Stimulated activated memory B cell treated with anti-CD40 and anti-IgM and Interleukin-4, amounts not matched to agents 10 μg/mL and 1 μg/mL and 100 μg/mL, for 72 hours (primary cell): ENCODE measurements around the gene POP4.

ENCODE experiments used
- ATAC-seq: fragments of 150-1000 bp; cut with Tn5 transposase; 2 replicates; pipeline ENCODE4 v1.10.0; 2021
- H3K27ac Mint-ChIP-seq: one replicate; pipeline ENCODE4 v1.8.0; 2022; ENCODE audit warnings: mild to moderate bottlenecking, mixed read lengths
- H3K27me3 Mint-ChIP-seq: one replicate; pipeline ENCODE4 v1.8.0; 2022; ENCODE audit warnings: mixed read lengths
- H3K36me3 Mint-ChIP-seq: one replicate; pipeline ENCODE4 v1.8.0; 2022; ENCODE audit warnings: mixed read lengths
- H3K4me1 Mint-ChIP-seq: one replicate; pipeline ENCODE4 v1.8.0; 2022; ENCODE audit warnings: mixed read lengths
- H3K4me3 Mint-ChIP-seq: one replicate; pipeline ENCODE4 v1.8.0; 2022; ENCODE audit warnings: mild to moderate bottlenecking, moderate library complexity, mixed read lengths
- H3K9me3 Mint-ChIP-seq: one replicate; pipeline ENCODE4 v1.8.0; 2022; ENCODE audit warnings: mixed read lengths

Gene POP4

GRCh38 chr19:29628661-29629385, 22.7 kb downstream of the POP4 start:
- no peak overlapping the region for H3K4me3 Mint-ChIP-seq
- no peaks in the 10 kb centered on the region for H3K9me3 Mint-ChIP-seq
- H3K36me3 Mint-ChIP-seq, result no peaks in the 10 kb centered on the region
- H3K4me1 Mint-ChIP-seq, result peaks cover 4% of the 10 kb centered on the region
- H3K27ac Mint-ChIP-seq, result no peak overlapping the region
- ATAC-seq, result no peak
- peaks cover 5% of the 10 kb centered on the region for H3K27me3 Mint-ChIP-seq

GRCh38 chr19:29629836-29630534, 23.9 kb downstream of the POP4 start:
- H3K9me3 Mint-ChIP-seq, result no peaks in the 10 kb centered on the region
- H3K27me3 Mint-ChIP-seq, result no peaks in the 10 kb centered on the region
- H3K27ac Mint-ChIP-seq, result no peak overlapping the region
- no peak for ATAC-seq
- H3K36me3 Mint-ChIP-seq, result no peaks in the 10 kb centered on the region
- no peak overlapping the region for H3K4me3 Mint-ChIP-seq
- no peaks in the 10 kb centered on the region for H3K4me1 Mint-ChIP-seq

GRCh38 chr19:29630655-29631054, 24.6 kb downstream of the POP4 start:
- ATAC-seq, result no peak
- Mint-ChIP-seq H3K4me1 (no peaks in the 10 kb centered on the region), H3K27ac (no peak overlapping the region), H3K36me3 (no peaks in the 10 kb centered on the region), H3K4me3 (no peak overlapping the region), H3K27me3 (no peaks in the 10 kb centered on the region), H3K9me3 (no peaks in the 10 kb centered on the region)

- Mint-ChIP-seq H3K4me1 (no peaks in the 10 kb centered on the region), H3K36me3 (no peaks in the 10 kb centered on the region), H3K4me3 (no peak overlapping the region), H3K27me3 (no peaks in the 10 kb centered on the region), H3K9me3 (no peaks in the 10 kb centered on the region), H3K27ac (no peak overlapping the region)
- no peak for ATAC-seq
These were observed 25.4 kb downstream of the POP4 start for GRCh38 chr19:29631450-29631849.

GRCh38 chr19:29634002-29634401, 27.9 kb downstream of the POP4 start:
- H3K36me3 Mint-ChIP-seq, result no peaks in the 10 kb centered on the region
- no peak overlapping the region for H3K4me3 Mint-ChIP-seq
- H3K27me3 Mint-ChIP-seq, result no peaks in the 10 kb centered on the region
- H3K4me1 Mint-ChIP-seq, result no peaks in the 10 kb centered on the region
- no peak for ATAC-seq
- no peak overlapping the region for H3K27ac Mint-ChIP-seq
- no peaks in the 10 kb centered on the region for H3K9me3 Mint-ChIP-seq

GRCh38 chr19:29634423-29635130, 28.5 kb downstream of the POP4 start:
- Mint-ChIP-seq H3K36me3 (no peaks in the 10 kb centered on the region), H3K27ac (no peak overlapping the region), H3K9me3 (no peaks in the 10 kb centered on the region), H3K27me3 (no peaks in the 10 kb centered on the region), H3K4me3 (no peak overlapping the region), H3K4me1 (no peaks in the 10 kb centered on the region)
- no peak for ATAC-seq

GRCh38 chr19:29635963-29636362, 29.9 kb downstream of the POP4 start:
- ATAC-seq, result no peak
- H3K4me3 Mint-ChIP-seq, result no peak overlapping the region
- H3K27me3 Mint-ChIP-seq, result no peaks in the 10 kb centered on the region
- no peak overlapping the region for H3K27ac Mint-ChIP-seq
- H3K36me3 Mint-ChIP-seq, result no peaks in the 10 kb centered on the region
- H3K4me1 Mint-ChIP-seq, result no peaks in the 10 kb centered on the region
- H3K9me3 Mint-ChIP-seq, result no peaks in the 10 kb centered on the region

- Mint-ChIP-seq H3K27ac (no peak overlapping the region), H3K9me3 (no peaks in the 10 kb centered on the region), H3K36me3 (no peaks in the 10 kb centered on the region), H3K4me3 (no peak overlapping the region), H3K27me3 (peaks cover 8% of the 10 kb centered on the region), H3K4me1 (no peaks in the 10 kb centered on the region)
- no peak for ATAC-seq
These were observed 30.7 kb downstream of the POP4 start for GRCh38 chr19:29636553-29637360.

- no peak for ATAC-seq
- H3K4me3 Mint-ChIP-seq, result no peak overlapping the region
- no peaks in the 10 kb centered on the region for H3K9me3 Mint-ChIP-seq
- H3K36me3 Mint-ChIP-seq, result no peaks in the 10 kb centered on the region
- no peak overlapping the region for H3K27ac Mint-ChIP-seq
- H3K27me3 Mint-ChIP-seq, result peaks cover 10% of the 10 kb centered on the region
- H3K4me1 Mint-ChIP-seq, result no peaks in the 10 kb centered on the region
These were observed 33.0 kb downstream of the POP4 start for GRCh38 chr19:29639086-29639485.

GRCh38 chr19:29640231-29640630, 34.1 kb downstream of the POP4 start:
- Mint-ChIP-seq H3K27me3 (peaks cover 10% of the 10 kb centered on the region), H3K27ac (no peak overlapping the region), H3K4me1 (no peaks in the 10 kb centered on the region), H3K9me3 (no peaks in the 10 kb centered on the region), H3K4me3 (no peak overlapping the region), H3K36me3 (no peaks in the 10 kb centered on the region)
- ATAC-seq, result no peak

GRCh38 chr19:29641597-29641996, 35.5 kb downstream of the POP4 start:
- no peaks in the 10 kb centered on the region for H3K36me3 Mint-ChIP-seq
- H3K9me3 Mint-ChIP-seq, result no peaks in the 10 kb centered on the region
- no peak overlapping the region for H3K27ac Mint-ChIP-seq
- H3K4me3 Mint-ChIP-seq, result no peak overlapping the region
- ATAC-seq, result no peak
- peaks cover 6% of the 10 kb centered on the region for H3K4me1 Mint-ChIP-seq
- H3K27me3 Mint-ChIP-seq, result peaks cover 21% of the 10 kb centered on the region

- no peak overlapping the region for H3K4me3 Mint-ChIP-seq
- no peak for ATAC-seq
- no peaks in the 10 kb centered on the region for H3K36me3 Mint-ChIP-seq
- H3K9me3 Mint-ChIP-seq, result no peaks in the 10 kb centered on the region
- no peak overlapping the region for H3K27ac Mint-ChIP-seq
- H3K27me3 Mint-ChIP-seq, result peaks cover 28% of the 10 kb centered on the region
- H3K4me1 Mint-ChIP-seq, result peaks cover 6% of the 10 kb centered on the region
These were observed 37.4 kb downstream of the POP4 start for GRCh38 chr19:29643361-29643935.

GRCh38 chr19:29644210-29644609, 38.1 kb downstream of the POP4 start:
- no peak overlapping the region for H3K27ac Mint-ChIP-seq
- H3K4me3 Mint-ChIP-seq, result no peak overlapping the region
- no peaks in the 10 kb centered on the region for H3K9me3 Mint-ChIP-seq
- peaks cover 6% of the 10 kb centered on the region for H3K4me1 Mint-ChIP-seq
- no peaks in the 10 kb centered on the region for H3K36me3 Mint-ChIP-seq
- ATAC-seq, result no peak
- H3K27me3 Mint-ChIP-seq, result peaks cover 36% of the 10 kb centered on the region

- Mint-ChIP-seq H3K27ac (no peak overlapping the region), H3K4me3 (no peak overlapping the region), H3K9me3 (no peaks in the 10 kb centered on the region), H3K36me3 (no peaks in the 10 kb centered on the region), H3K27me3 (peaks cover 37% of the 10 kb centered on the region), H3K4me1 (peaks cover 6% of the 10 kb centered on the region)
- ATAC-seq, result no peak
These were observed 39.4 kb downstream of the POP4 start for GRCh38 chr19:29645491-29645867.

- Mint-ChIP-seq H3K4me3 (no peak overlapping the region), H3K36me3 (no peaks in the 10 kb centered on the region)
These were observed 39.8 kb downstream of the POP4 start for GRCh38 chr19:29645911-29646310.

More at GRCh38 chr19:29645911-29646310, 39.8 kb downstream of the POP4 start:
- no peak for ATAC-seq
- Mint-ChIP-seq H3K27me3 (peaks cover 41% of the 10 kb centered on the region), H3K9me3 (no peaks in the 10 kb centered on the region), H3K4me1 (peaks cover 6% of the 10 kb centered on the region), H3K27ac (no peak overlapping the region)
